SW480 (cell line): ENCODE results near the gene PRSS22.

Experiments used
- DNase-seq: peaks from one replicate; pipeline ENCODE4 v3.0.0-alpha.2; 2016; ENCODE audit warnings: low spot score

PRSS22 gene

GRCh38 chr16:2829501-2830354 lies 28.2 kb downstream of the PRSS22 start, which contains the start of gene ZG16B:
Gene ZG16B, plus strand, starts transcription at chr16:2830303. Its CDS starts 139 bp downstream, at chr16:2830442.
- DNase-seq: no peak

- DNase-seq: no peak
Observed at GRCh38 chr16:2828876-2829430, 29.0 kb downstream of the PRSS22 start.

- no peak for DNase-seq
Observed at GRCh38 chr16:2828521-2828840, 29.5 kb downstream of the PRSS22 start.

- no peak for DNase-seq
Observed at GRCh38 chr16:2827831-2828520, 30.0 kb downstream of the PRSS22 start.

- DNase-seq: no peak
Observed at GRCh38 chr16:2827374-2827791, 30.6 kb downstream of the PRSS22 start.

GRCh38 chr16:2826591-2827373 lies 31.2 kb downstream of the PRSS22 start:
- DNase-seq: no peak

GRCh38 chr16:2825906-2826305 lies 32.1 kb downstream of the PRSS22 start:
- no peak for DNase-seq

GRCh38 chr16:2825049-2825742 lies 32.8 kb downstream of the PRSS22 start:
- no peak for DNase-seq

GRCh38 chr16:2824626-2825025 lies 33.3 kb downstream of the PRSS22 start:
- no peak for DNase-seq

- no peak for DNase-seq
Observed at GRCh38 chr16:2822496-2822895, 35.5 kb downstream of the PRSS22 start.

GRCh38 chr16:2822158-2822495 lies 35.8 kb downstream of the PRSS22 start:
- no peak for DNase-seq

- DNase-seq: no peak
Observed at GRCh38 chr16:2821487-2822157, 36.3 kb downstream of the PRSS22 start.

- DNase-seq: no peak
Observed at GRCh38 chr16:2820836-2821486, 37.0 kb downstream of the PRSS22 start.

- DNase-seq: no peak
Observed at GRCh38 chr16:2819939-2820835, 37.8 kb downstream of the PRSS22 start.

- no peak for DNase-seq
Observed at GRCh38 chr16:2819179-2819938, 38.6 kb downstream of the PRSS22 start.

GRCh38 chr16:2818272-2818876 lies 39.6 kb downstream of the PRSS22 start:
- DNase-seq: no peak

- no peak for DNase-seq
Observed at GRCh38 chr16:2817340-2818271, 40.4 kb downstream of the PRSS22 start.
